Mesenchymal stem cell (in vitro differentiated cells and primary cell): ENCODE results near the gene ACER3.
A peak's percentile ranks its signal among the peaks of the same experiment; 100 is the strongest.

ENCODE experiments used
- DNase-seq: peaks from one replicate; pipeline ENCODE4 v3.0.0-alpha.2; 2013
- H2AFZ ChIP-seq: one replicate; pipeline ENCODE4 v1.6.1; 2013; ENCODE audit warnings: low read depth, mild to moderate bottlenecking, control low read depth, inconsistent platforms, low read length, moderate library complexity
- H2AK5ac ChIP-seq: 2 replicates; pipeline ENCODE4 v1.6.1; 2013; ENCODE audit warnings: low read length, moderate library complexity, mild to moderate bottlenecking, inconsistent platforms; ENCODE audit not compliant: severe bottlenecking
- H2BK120ac ChIP-seq: one replicate; pipeline ENCODE4 v1.6.1; 2013; ENCODE audit warnings: low read depth, mild to moderate bottlenecking, inconsistent platforms, low read length, moderate library complexity
- H2BK12ac ChIP-seq, 2 experiments: one replicate each; pipeline ENCODE4 v1.6.1; 2013; ENCODE audit warnings: inconsistent platforms in 2 of 2, low read length in 2 of 2, mild to moderate bottlenecking in 2 of 2, moderate library complexity in 2 of 2, control low read depth in 1 of 2
- H2BK15ac ChIP-seq: one replicate; pipeline ENCODE4 v1.6.1; 2013; ENCODE audit warnings: mild to moderate bottlenecking, low read depth, inconsistent platforms; ENCODE audit not compliant: poor library complexity, severe bottlenecking
- H2BK5ac ChIP-seq: 2 replicates; pipeline ENCODE4 v1.6.1; 2013; ENCODE audit warnings: low read depth, mild to moderate bottlenecking, low read length, control low read depth, inconsistent platforms; ENCODE audit not compliant: poor library complexity, severe bottlenecking
- H3K14ac ChIP-seq, 2 experiments: one replicate each; pipeline ENCODE4 v1.6.1; 2013; ENCODE audit warnings: inconsistent platforms in 2 of 2, low read length in 2 of 2, control low read depth in 1 of 2, mild to moderate bottlenecking in 1 of 2, moderate library complexity in 1 of 2
- H3K18ac ChIP-seq, 2 experiments: one replicate each; pipeline ENCODE4 v1.6.1; 2013; ENCODE audit warnings: inconsistent platforms in 2 of 2, low read length in 2 of 2, control low read depth in 1 of 2, low read depth in 1 of 2, mild to moderate bottlenecking in 1 of 2
- H3K23ac ChIP-seq, 2 experiments: one replicate each; pipeline ENCODE4 v1.6.1; 2013; ENCODE audit warnings: inconsistent platforms in 2 of 2, low read length in 2 of 2, mild to moderate bottlenecking in 2 of 2, moderate library complexity in 2 of 2, control low read depth in 1 of 2
- H3K27ac ChIP-seq: 2 replicates; pipeline ENCODE4 v1.5.1; 2013; ENCODE audit warnings: mild to moderate bottlenecking, moderate library complexity, low read length, control low read depth, inconsistent platforms; ENCODE audit not compliant: poor library complexity, severe bottlenecking
- H3K27me3 ChIP-seq, 2 experiments: 2 replicates each; pipeline versions ENCODE4 v1.6.1 to v1.7.0; 2013; ENCODE audit warnings: low read length in 2 of 2, mild to moderate bottlenecking in 2 of 2, moderate library complexity in 2 of 2, control low read depth in 1 of 2, inconsistent platforms in 1 of 2; ENCODE audit not compliant: control insufficient read depth in 1 of 2, insufficient read depth in 1 of 2
- H3K36me3 ChIP-seq, 2 experiments: 2 replicates each; pipeline versions ENCODE4 v1.6.1 to v1.7.0; 2013; ENCODE audit warnings: low read length in 2 of 2, control low read depth in 1 of 2, inconsistent platforms in 1 of 2, low read depth in 1 of 2, mild to moderate bottlenecking in 1 of 2; ENCODE audit not compliant: insufficient read depth in 2 of 2, control insufficient read depth in 1 of 2
- H3K4ac ChIP-seq, 2 experiments: one replicate each; pipeline ENCODE4 v1.6.1; 2013; ENCODE audit warnings: inconsistent platforms in 2 of 2, low read length in 2 of 2, mild to moderate bottlenecking in 2 of 2, moderate library complexity in 2 of 2, control low read depth in 1 of 2, low read depth in 1 of 2
- H3K4me1 ChIP-seq: 2 replicates; pipeline ENCODE4 v1.6.1; 2013; ENCODE audit warnings: low read depth, low read length, control low read depth; ENCODE audit not compliant: control insufficient read depth, insufficient read depth
- H3K4me2 ChIP-seq: 2 replicates; pipeline ENCODE4 v1.6.1; 2013; ENCODE audit warnings: low read length, mild to moderate bottlenecking, inconsistent platforms; ENCODE audit not compliant: poor library complexity, severe bottlenecking
- H3K4me3 ChIP-seq, 2 experiments: 2 replicates each; pipeline versions ENCODE4 v1.5.1 to v1.7.0; 2013; ENCODE audit warnings: low read length in 2 of 2, mild to moderate bottlenecking in 2 of 2, control low read depth in 1 of 2, low read depth in 1 of 2; ENCODE audit not compliant: insufficient read depth in 1 of 2
- H3K79me1 ChIP-seq: replicated peaks from 2 replicates; pipeline ENCODE4 v1.6.1; 2013; ENCODE audit warnings: mild to moderate bottlenecking, control low read depth, low read length, inconsistent platforms; ENCODE audit not compliant: poor library complexity, severe bottlenecking
- H3K9ac ChIP-seq: 2 replicates; pipeline ENCODE4 v1.7.0; 2013; ENCODE audit warnings: mild to moderate bottlenecking, low read length, moderate library complexity
- H3K9me3 ChIP-seq: 2 replicates; pipeline ENCODE4 v1.7.0; 2013; ENCODE audit warnings: mild to moderate bottlenecking, low read length; ENCODE audit not compliant: control insufficient read depth
- H4K8ac ChIP-seq: one replicate; pipeline ENCODE4 v1.6.1; 2013; ENCODE audit warnings: inconsistent platforms, mild to moderate bottlenecking, low read length, moderate library complexity
- H4K91ac ChIP-seq: one replicate; pipeline ENCODE4 v1.6.1; 2013; ENCODE audit warnings: mild to moderate bottlenecking, low read length, inconsistent platforms
- WGBS: methylation state at CpG from one replicate; pipeline ENCODE4 v1.1.7; 2013; ENCODE audit warnings: mixed read lengths; 5-methylcytosine and 5-hydroxymethylcytosine counted together

ACER3 gene

DNA sequence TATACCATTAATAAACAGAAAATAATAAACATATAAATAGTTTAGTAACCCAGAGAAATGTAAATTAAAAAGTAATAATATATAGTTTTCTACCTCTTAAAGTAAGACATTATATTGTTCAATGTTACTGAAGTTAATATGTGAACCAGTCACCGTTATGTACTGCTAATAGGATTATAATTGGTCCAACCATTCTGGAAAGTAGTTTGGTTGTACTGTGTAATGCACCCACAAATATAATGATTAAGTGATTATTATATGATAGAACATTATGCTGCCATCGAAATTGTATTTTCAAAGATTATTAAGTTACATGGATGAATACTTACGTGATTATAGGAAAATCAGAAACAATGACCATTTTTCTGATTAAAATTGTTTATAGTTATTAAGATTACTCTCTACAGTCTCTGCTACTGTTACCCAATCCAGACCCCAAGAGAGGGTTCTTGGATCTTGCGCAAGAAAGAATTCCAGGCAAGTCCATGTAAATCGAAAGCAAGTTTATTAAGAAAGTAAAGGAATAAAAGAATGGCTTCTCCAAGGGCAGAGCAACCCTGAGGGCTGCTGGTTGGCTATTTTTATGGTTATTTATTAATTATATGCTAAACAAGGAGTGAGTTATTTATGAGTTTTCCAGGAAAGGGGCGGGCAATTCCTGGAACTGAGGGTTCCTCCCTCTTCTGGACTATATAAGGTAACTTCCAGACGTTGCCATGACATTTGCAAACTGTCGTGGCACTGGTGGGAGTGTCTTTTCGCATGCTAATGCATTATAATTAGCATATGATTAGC is 50.1 kb downstream of the ACER3 start:
- H3K9ac ChIP-seq = peak overlapping the region; percentile 86
- peaks cover 5% of the 10 kb centered on the region for H3K79me1 ChIP-seq
- no peak overlapping the region for H4K91ac ChIP-seq

GRCh38 chr11:76911415-76911808 is 50.7 kb downstream of the ACER3 start:
- H4K91ac ChIP-seq = no peak overlapping the region
- H2BK15ac ChIP-seq = no peak overlapping the region
- peak overlapping the region; percentile 86 for H3K9ac ChIP-seq
- no peak overlapping the region for H3K4ac ChIP-seq
- no peak for DNase-seq
- H2BK120ac ChIP-seq = no peak overlapping the region
- no peaks in the 10 kb centered on the region for H3K36me3 ChIP-seq
- no peak overlapping the region for H3K14ac ChIP-seq
- no peak overlapping the region for H3K23ac ChIP-seq
- H2BK12ac ChIP-seq = no peak overlapping the region
- peak overlapping the region in 1 of 2 experiments; percentile 65 for H3K4me3 ChIP-seq
- peaks cover under 1% of the 10 kb centered on the region for H3K9me3 ChIP-seq
- no peak overlapping the region for H4K8ac ChIP-seq
- H3K27me3 ChIP-seq = no peaks in the 10 kb centered on the region
- H2AK5ac ChIP-seq = no peak overlapping the region
- no peak overlapping the region for H2BK5ac ChIP-seq
- no peak overlapping the region for H3K4me2 ChIP-seq
- peaks cover 1% of the 10 kb centered on the region for H3K79me1 ChIP-seq
- H3K27ac ChIP-seq = no peak overlapping the region
- H2AFZ ChIP-seq = no peak overlapping the region
- H3K18ac ChIP-seq = no peak overlapping the region
- no peaks in the 10 kb centered on the region for H3K4me1 ChIP-seq
- WGBS = 100% methylated on average over 1 of the region's 1 CpG

More for the DNA sequence above, 50.1 kb downstream of the ACER3 start:
- Histone ChIP-seq H2BK5ac (no peak overlapping the region), H3K14ac (no peak overlapping the region), H3K9me3 (peaks cover 7% of the 10 kb centered on the region), H2AK5ac (no peak overlapping the region), H2BK120ac (no peak overlapping the region), H2BK15ac (no peak overlapping the region), H3K4me2 (no peak overlapping the region), H3K18ac (no peak overlapping the region), H3K27ac (no peak overlapping the region), H3K23ac (no peak overlapping the region), H4K8ac (no peak overlapping the region), H3K36me3 (no peaks in the 10 kb centered on the region), H2BK12ac (no peak overlapping the region), H3K4me1 (no peaks in the 10 kb centered on the region), H3K4ac (no peak overlapping the region), H2AFZ (no peak overlapping the region), H3K4me3 (peak overlapping the region in 1 of 2 experiments; percentile 65), H3K27me3 (no peaks in the 10 kb centered on the region)
- DNase-seq = peak; percentile 26
- WGBS = 95% methylated on average over 7 of the region's 9 CpGs

DNA sequence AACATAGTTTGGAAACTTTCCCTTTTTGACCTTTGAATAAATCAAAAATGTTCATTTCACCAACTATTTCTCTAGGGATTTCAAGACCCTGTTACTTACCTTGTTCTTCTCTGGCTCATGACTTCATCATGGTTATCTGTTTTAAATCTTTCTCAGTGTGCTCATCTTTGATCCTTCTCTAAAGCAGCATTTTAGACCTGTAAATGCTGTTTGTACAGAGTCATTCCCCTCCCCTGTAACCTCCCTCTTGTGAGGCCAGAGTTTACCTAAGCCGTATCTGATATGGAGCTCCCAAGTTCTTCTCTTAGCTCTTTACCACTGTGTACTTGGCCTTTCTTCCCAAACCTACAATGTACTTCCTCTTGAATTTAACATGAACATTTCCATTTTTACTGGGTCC is 56.0 kb downstream of the ACER3 start:
- Histone ChIP-seq H2BK5ac (no peak overlapping the region), H2BK120ac (no peak overlapping the region), H3K79me1 (peaks cover 4% of the 10 kb centered on the region), H3K4me2 (no peak overlapping the region), H2AFZ (no peak overlapping the region), H4K8ac (no peak overlapping the region), H3K9me3 (no peaks in the 10 kb centered on the region), H2BK12ac (no peak overlapping the region), H2AK5ac (no peak overlapping the region), H3K36me3 (no peaks in the 10 kb centered on the region), H3K18ac (no peak overlapping the region), H3K4ac (no peak overlapping the region), H3K23ac (no peak overlapping the region), H2BK15ac (no peak overlapping the region), H3K27me3 (no peaks in the 10 kb centered on the region), H3K9ac (no peak overlapping the region), H3K27ac (no peak overlapping the region), H3K4me1 (peaks cover 3% of the 10 kb centered on the region), H4K91ac (no peak overlapping the region), H3K4me3 (no peak overlapping the region), H3K14ac (no peak overlapping the region)
- 95% methylated on average over 1 of the region's 1 CpG for WGBS
- no peak for DNase-seq

DNA sequence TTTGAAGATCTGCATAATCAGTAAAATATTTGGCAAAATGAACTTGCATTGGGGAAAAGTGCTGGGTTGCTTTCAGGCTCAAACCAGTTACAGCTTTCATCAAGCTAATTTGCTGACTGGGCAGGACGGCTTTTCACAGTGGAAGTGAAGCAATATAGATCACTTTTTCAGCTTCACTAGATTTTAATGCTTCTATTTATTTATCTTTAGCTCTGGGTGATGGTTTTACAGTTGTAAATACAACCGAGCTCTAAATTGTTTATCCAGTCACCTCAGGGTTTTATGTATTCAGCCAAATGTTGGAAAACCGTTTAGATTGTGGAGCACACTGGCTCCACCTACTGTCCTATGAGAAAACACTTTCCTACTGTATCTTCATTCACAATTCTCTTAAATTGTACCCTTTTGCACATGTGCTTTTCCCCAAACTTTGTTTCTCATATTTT is 58.2 kb downstream of the ACER3 start:
- Histone ChIP-seq H3K23ac (no peak overlapping the region), H3K4me2 (no peak overlapping the region), H3K4ac (no peak overlapping the region), H2AK5ac (no peak overlapping the region), H3K27me3 (no peaks in the 10 kb centered on the region), H2BK5ac (no peak overlapping the region), H3K4me1 (peaks cover 3% of the 10 kb centered on the region), H3K9ac (peak overlapping the region; percentile 89), H3K27ac (no peak overlapping the region), H2BK15ac (no peak overlapping the region), H4K91ac (no peak overlapping the region), H2AFZ (no peak overlapping the region), H2BK120ac (no peak overlapping the region), H3K9me3 (no peaks in the 10 kb centered on the region), H3K4me3 (peak overlapping the region in 1 of 2 experiments; percentile 61), H4K8ac (no peak overlapping the region), H3K14ac (no peak overlapping the region), H2BK12ac (no peak overlapping the region), H3K36me3 (no peaks in the 10 kb centered on the region), H3K18ac (no peak overlapping the region), H3K79me1 (peaks cover 5% of the 10 kb centered on the region)
- 3% methylated on average over 2 of the region's 3 CpGs for WGBS
- DNase-seq = peak; percentile 75
